Measurements from ENCODE around the gene NPAS3. TPM values are rescaled to one million over a fixed set of nuclear protein-coding genes. Genes with fewer than 3 reads are reported as not detected.

Gene NPAS3
- total RNA-seq, 1 donor from 2014 or later: 0.70 TPM

GRCh38 chr14:33249233-33249820, 310.6 kb downstream of the NPAS3 start:
- no peak for DNase-seq (ENCODE audit: low read depth)

GRCh38 chr14:33250963-33251362, 312.3 kb downstream of the NPAS3 start:
- no peak for DNase-seq (ENCODE audit: low read depth)

GRCh38 chr14:33254342-33254741, 315.7 kb downstream of the NPAS3 start:
- DNase-seq (ENCODE audit: low read depth): no peak

- DNase-seq (ENCODE audit: low read depth): no peak
Observed at GRCh38 chr14:33254861-33255395, 316.2 kb downstream of the NPAS3 start.

GRCh38 chr14:33257796-33258195, 319.1 kb downstream of the NPAS3 start:
- no peak for DNase-seq (ENCODE audit: low read depth)

- no peak for DNase-seq (ENCODE audit: low read depth)
Observed at GRCh38 chr14:33259764-33260163, 321.1 kb downstream of the NPAS3 start.

- peak; percentile 44 for DNase-seq (ENCODE audit: low read depth)
Observed at GRCh38 chr14:33271216-33271615, 332.5 kb downstream of the NPAS3 start.

- DNase-seq (ENCODE audit: low read depth): no peak
Observed at GRCh38 chr14:33271891-33272290, 333.2 kb downstream of the NPAS3 start.

- peak; percentile 45 for DNase-seq (ENCODE audit: low read depth)
Observed at GRCh38 chr14:33273978-33274377, 335.3 kb downstream of the NPAS3 start.

GRCh38 chr14:33275879-33276278, 337.2 kb downstream of the NPAS3 start:
- DNase-seq (ENCODE audit: low read depth): no peak

GRCh38 chr14:33279865-33280264, 341.2 kb downstream of the NPAS3 start:
- DNase-seq (ENCODE audit: low read depth): no peak

GRCh38 chr14:33280646-33281045, 342.0 kb downstream of the NPAS3 start:
- DNase-seq (ENCODE audit: low read depth): peak; percentile 76

GRCh38 chr14:33282331-33283230, 343.9 kb downstream of the NPAS3 start:
- peak; percentile 14 for DNase-seq (ENCODE audit: low read depth)

GRCh38 chr14:33285902-33286700, 347.4 kb downstream of the NPAS3 start:
- no peak for DNase-seq (ENCODE audit: low read depth)

- peak; percentile 89 for DNase-seq (ENCODE audit: low read depth)
Observed at GRCh38 chr14:33287189-33287588, 348.5 kb downstream of the NPAS3 start.

GRCh38 chr14:33290641-33291040, 352.0 kb downstream of the NPAS3 start:
- DNase-seq (ENCODE audit: low read depth): no peak

- DNase-seq (ENCODE audit: low read depth): no peak
Observed at GRCh38 chr14:33291529-33292104, 352.9 kb downstream of the NPAS3 start.

GRCh38 chr14:33294419-33294818, 355.7 kb downstream of the NPAS3 start:
- no peak for DNase-seq (ENCODE audit: low read depth)

GRCh38 chr14:33297565-33297964, 358.9 kb downstream of the NPAS3 start:
- DNase-seq (ENCODE audit: low read depth): no peak

- DNase-seq (ENCODE audit: low read depth): peak; percentile 73
Observed at GRCh38 chr14:33307691-33308251, 369.1 kb downstream of the NPAS3 start.

GRCh38 chr14:33309106-33309505, 370.4 kb downstream of the NPAS3 start:
- DNase-seq (ENCODE audit: low read depth): peak; percentile 46
